CD4-positive, alpha-beta T cell treated with Interleukin-12 subunit alpha and Interleukin-12 subunit beta, for 1 hour (primary cell): Measurements from ENCODE around the gene PIK3C3.
"Not testable (repeated sequence)": the region's sequence is repeated elsewhere in the genome, so short reads cannot be mapped to it uniquely, and the experiment has no call there.

Source experiments
- DNase-seq: peaks from one replicate; pipeline ENCODE4 v3.0.0-alpha.2; 2020

PIK3C3 gene

GRCh38 chr18:42025974-42026625, 71.1 kb downstream of the PIK3C3 start:
- no peak for DNase-seq

- peak; percentile 47 for DNase-seq
Measured at GRCh38 chr18:42028247-42028832, 73.3 kb downstream of the PIK3C3 start.

- no peak for DNase-seq
Measured at GRCh38 chr18:42029092-42029491, 74.1 kb downstream of the PIK3C3 start.

- DNase-seq = no peak
Measured at GRCh38 chr18:42030586-42031182, 75.7 kb downstream of the PIK3C3 start.

GRCh38 chr18:42032447-42032846, 77.4 kb downstream of the PIK3C3 start:
- DNase-seq = no peak

- DNase-seq = no peak
Measured at GRCh38 chr18:42033137-42033810, 78.2 kb downstream of the PIK3C3 start.

- no peak for DNase-seq
Measured at GRCh38 chr18:42038936-42039335, 83.9 kb downstream of the PIK3C3 start.

- DNase-seq = no peak
Measured at GRCh38 chr18:42039396-42039795, 84.4 kb downstream of the PIK3C3 start.

GRCh38 chr18:42041793-42042192, 86.8 kb downstream of the PIK3C3 start:
- no peak for DNase-seq

GRCh38 chr18:42045346-42045745, 90.3 kb downstream of the PIK3C3 start:
- DNase-seq = no peak

- no peak for DNase-seq
Measured at GRCh38 chr18:42047721-42048120, 92.7 kb downstream of the PIK3C3 start.

- no peak for DNase-seq
Measured at GRCh38 chr18:42048158-42048557, 93.1 kb downstream of the PIK3C3 start.

- not testable (repeated sequence) for DNase-seq
Measured at GRCh38 chr18:42049536-42049935, 94.5 kb downstream of the PIK3C3 start.

- no peak for DNase-seq
Measured at GRCh38 chr18:42051411-42051810, 96.4 kb downstream of the PIK3C3 start.

- no peak for DNase-seq
Measured at GRCh38 chr18:42052122-42052708, 97.2 kb downstream of the PIK3C3 start.

- DNase-seq = peak; percentile 59
Measured at GRCh38 chr18:42053188-42053781, 98.3 kb downstream of the PIK3C3 start.

GRCh38 chr18:42064109-42064508, 109.1 kb downstream of the PIK3C3 start:
- DNase-seq = no peak

- no peak for DNase-seq
Measured at GRCh38 chr18:42067518-42067917, 112.5 kb downstream of the PIK3C3 start.

GRCh38 chr18:42068030-42068429, 113.0 kb downstream of the PIK3C3 start:
- no peak for DNase-seq

- DNase-seq = no peak
Measured at GRCh38 chr18:42069036-42069435, 114.0 kb downstream of the PIK3C3 start.

- DNase-seq = no peak
Measured at GRCh38 chr18:42072407-42072806, 117.4 kb downstream of the PIK3C3 start.

GRCh38 chr18:42074704-42075103, 119.7 kb downstream of the PIK3C3 start:
- no peak for DNase-seq

GRCh38 chr18:42078711-42079110, 123.7 kb downstream of the PIK3C3 start:
- DNase-seq = no peak
